ENCODE data around the gene CORO2B. TPM values are rescaled to one million over a fixed set of nuclear protein-coding genes. Genes with fewer than 3 reads are reported as not detected.

Gene CORO2B
- total RNA-seq, 1 experiment from 2014 or later: 0.59 TPM

DNA sequence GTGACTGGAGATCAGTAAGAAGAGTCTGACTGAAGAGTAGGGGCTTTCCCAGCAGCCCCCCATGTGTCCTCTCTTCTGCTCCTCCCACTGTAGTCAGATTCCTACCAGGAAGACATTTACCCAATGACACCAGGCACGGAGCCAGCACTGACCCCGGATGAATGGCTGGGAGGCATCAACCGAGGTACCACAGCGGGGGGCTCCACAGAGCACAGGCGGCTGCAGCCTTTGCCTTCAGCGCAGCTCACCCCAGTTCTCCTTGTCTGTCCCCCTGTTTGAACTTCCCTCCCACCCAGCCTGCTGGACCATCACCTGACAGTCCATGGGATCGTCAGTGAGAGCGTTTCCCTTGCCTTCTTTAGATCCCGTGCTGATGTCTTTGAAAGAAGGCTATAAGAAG lies 140.3 kb downstream of the CORO2B start:
- intact Hi-C loops (cut with micrococcal nuclease; ENCODE audit: unreplicated experiment): no loop called here
- Histone ChIP-seq H3K27ac (no peak overlapping the region), H3K4me2 (no peak overlapping the region), H4K20me1 (ENCODE audit: insufficient read depth) (no peaks in the 10 kb centered on the region), H3K27me3 (ENCODE audit: insufficient read depth, low read depth) (no peaks in the 10 kb centered on the region), H3K79me2 (ENCODE audit: low read depth) (no peaks in the 10 kb centered on the region), H2AFZ (no peak overlapping the region), H3K36me3 (ENCODE audit: low read depth) (no peaks in the 10 kb centered on the region), H3K9me2 (ENCODE audit: insufficient read depth) (no peaks in the 10 kb centered on the region), H3K4me1 (replicated peaks; ENCODE audit: insufficient read depth) (no peaks in the 10 kb centered on the region), H3K9me3 (ENCODE audit: insufficient read depth, low read depth) (no peaks in the 10 kb centered on the region), H3F3A (ENCODE audit: insufficient read depth, low read depth) (no peaks in the 10 kb centered on the region), H3K4me3 (no peak overlapping the region)
- no peak for TF ChIP-seq EZH2 (IDR thresholded peaks at IDR 0.05; ENCODE audit: low read depth)
- no peak for TF ChIP-seq CTCF (conservative IDR thresholded peaks at IDR 0.05)
- no peak for DNase-seq
- ChIA-PET CTCF (no interaction called here), POLR2A (ENCODE audit: unreplicated experiment) (no interaction called here)
- BruUV-seq (replicated peaks): no TSS peak

- Histone ChIP-seq H3F3A (ENCODE audit: insufficient read depth, low read depth) (no peaks in the 10 kb centered on the region), H4K20me1 (ENCODE audit: insufficient read depth) (no peaks in the 10 kb centered on the region), H3K4me3 (no peak overlapping the region), H2AFZ (no peak overlapping the region), H3K27me3 (ENCODE audit: insufficient read depth, low read depth) (no peaks in the 10 kb centered on the region), H3K79me2 (ENCODE audit: low read depth) (no peaks in the 10 kb centered on the region), H3K27ac (no peak overlapping the region), H3K9me2 (ENCODE audit: insufficient read depth) (no peaks in the 10 kb centered on the region), H3K9me3 (ENCODE audit: insufficient read depth, low read depth) (no peaks in the 10 kb centered on the region), H3K4me1 (replicated peaks; ENCODE audit: insufficient read depth) (no peaks in the 10 kb centered on the region), H3K4me2 (no peak overlapping the region), H3K36me3 (ENCODE audit: low read depth) (no peaks in the 10 kb centered on the region)
- no peak for TF ChIP-seq EZH2 (IDR thresholded peaks at IDR 0.05; ENCODE audit: low read depth)
- no peak for TF ChIP-seq CTCF (conservative IDR thresholded peaks at IDR 0.05)
- ChIA-PET POLR2A (ENCODE audit: unreplicated experiment) (no interaction called here), CTCF (no interaction called here)
- BruUV-seq (replicated peaks): no TSS peak
- DNase-seq: no peak
- intact Hi-C loops (cut with micrococcal nuclease; ENCODE audit: unreplicated experiment): no loop called here
Observed at GRCh38 chr15:68719672-68720071, 140.9 kb downstream of the CORO2B start.

- DNase-seq: no peak
- H3F3A ChIP-seq (ENCODE audit: insufficient read depth, low read depth): no peaks in the 10 kb centered on the region
- CTCF ChIA-PET: no interaction called here
- H3K4me3 ChIP-seq: no peak overlapping the region
- H3K27me3 ChIP-seq (ENCODE audit: insufficient read depth, low read depth): no peaks in the 10 kb centered on the region
- H2AFZ ChIP-seq: no peak overlapping the region
- no peaks in the 10 kb centered on the region for H3K9me3 ChIP-seq (ENCODE audit: insufficient read depth, low read depth)
- intact Hi-C loops (cut with micrococcal nuclease; ENCODE audit: unreplicated experiment): no loop called here
- H3K79me2 ChIP-seq (ENCODE audit: low read depth): no peaks in the 10 kb centered on the region
- TF ChIP-seq CTCF (conservative IDR thresholded peaks at IDR 0.05): no peak
- TF ChIP-seq EZH2 (IDR thresholded peaks at IDR 0.05; ENCODE audit: low read depth): no peak
- no peak overlapping the region for H3K27ac ChIP-seq
- no TSS peak for BruUV-seq (replicated peaks)
- H3K4me1 ChIP-seq (replicated peaks; ENCODE audit: insufficient read depth): no peaks in the 10 kb centered on the region
- H3K4me2 ChIP-seq: no peak overlapping the region
- no peaks in the 10 kb centered on the region for H3K9me2 ChIP-seq (ENCODE audit: insufficient read depth)
- no peaks in the 10 kb centered on the region for H3K36me3 ChIP-seq (ENCODE audit: low read depth)
- no peaks in the 10 kb centered on the region for H4K20me1 ChIP-seq (ENCODE audit: insufficient read depth)
- POLR2A ChIA-PET (ENCODE audit: unreplicated experiment): no interaction called here
Observed at GRCh38 chr15:68721886-68722285, 143.1 kb downstream of the CORO2B start.

All from PC-9 (cell line).